H9 (cell line): Measurements from ENCODE around the gene CDH13. TPM values are rescaled to one million over a fixed set of nuclear protein-coding genes. Genes with fewer than 3 reads are reported as not detected.

ENCODE experiments used
- DNase-seq: peaks from one replicate; pipeline ENCODE4 v3.0.0-alpha.2; 2017
- H2AFZ ChIP-seq: one replicate; pipeline ENCODE4 v1.6.1; 2013; ENCODE audit warnings: mild to moderate bottlenecking, low read length, control low read depth, moderate library complexity
- H2AK5ac ChIP-seq: 2 replicates; pipeline ENCODE4 v1.6.1; 2013; ENCODE audit warnings: low read length, control low read depth, mixed read lengths; ENCODE audit not compliant: insufficient read length
- H2BK120ac ChIP-seq: one replicate; pipeline ENCODE4 v1.6.1; 2013; ENCODE audit warnings: low read depth, mild to moderate bottlenecking, low read length, control low read depth, inconsistent platforms; ENCODE audit not compliant: poor library complexity, severe bottlenecking
- H2BK12ac ChIP-seq: 2 replicates; pipeline ENCODE4 v1.6.1; 2013; ENCODE audit warnings: low read length, control low read depth, mixed read lengths, low read depth; ENCODE audit not compliant: insufficient read length
- H2BK15ac ChIP-seq: 2 replicates; pipeline ENCODE4 v1.6.1; 2013; ENCODE audit warnings: low read depth, low read length, control low read depth
- H2BK20ac ChIP-seq: one replicate; pipeline ENCODE4 v1.6.1; 2013; ENCODE audit warnings: low read depth, mild to moderate bottlenecking, low read length, control low read depth, inconsistent platforms; ENCODE audit not compliant: poor library complexity, severe bottlenecking
- H2BK5ac ChIP-seq: 2 replicates; pipeline ENCODE4 v1.6.1; 2013; ENCODE audit warnings: low read length, control low read depth, mixed read lengths; ENCODE audit not compliant: insufficient read length
- H3K14ac ChIP-seq: 2 replicates; pipeline ENCODE4 v1.6.1; 2013; ENCODE audit warnings: low read length, control low read depth; ENCODE audit not compliant: insufficient read depth
- H3K18ac ChIP-seq: 2 replicates; pipeline ENCODE4 v1.6.1; 2013; ENCODE audit warnings: low read depth, mild to moderate bottlenecking, mixed read lengths, low read length, control low read depth; ENCODE audit not compliant: insufficient read length
- H3K23ac ChIP-seq: 2 replicates; pipeline ENCODE4 v1.6.1; 2013; ENCODE audit warnings: low read length, control low read depth, mixed read lengths, low read depth; ENCODE audit not compliant: insufficient read length
- H3K23me2 ChIP-seq: 2 replicates; pipeline ENCODE4 v1.6.1; 2013; ENCODE audit warnings: low read depth, mild to moderate bottlenecking, mixed read lengths, low read length, control low read depth; ENCODE audit not compliant: insufficient read length, poor library complexity, severe bottlenecking
- H3K27ac ChIP-seq: 2 replicates; pipeline ENCODE4 v1.5.1; 2013; ENCODE audit warnings: low read length, control low read depth, mixed read lengths, low read depth; ENCODE audit not compliant: insufficient read length
- H3K27me3 ChIP-seq: 2 replicates; pipeline ENCODE4 v1.6.1; 2013; ENCODE audit warnings: low read length, control low read depth, inconsistent platforms; ENCODE audit not compliant: insufficient read depth
- H3K4ac ChIP-seq: 2 replicates; pipeline ENCODE4 v1.6.1; 2013; ENCODE audit warnings: low read depth, mild to moderate bottlenecking, control low read depth, inconsistent platforms, low read length, moderate library complexity
- H3K4me1 ChIP-seq: 2 replicates; pipeline ENCODE4 v1.6.1; 2013; ENCODE audit warnings: low read length, control low read depth, inconsistent platforms; ENCODE audit not compliant: insufficient read depth
- H3K4me2 ChIP-seq: 2 replicates; pipeline ENCODE4 v1.6.1; 2013; ENCODE audit warnings: low read length, control low read depth, mixed read lengths; ENCODE audit not compliant: insufficient read length, insufficient read depth
- H3K56ac ChIP-seq: 2 replicates; pipeline ENCODE4 v1.6.1; 2013; ENCODE audit warnings: low read depth, mild to moderate bottlenecking, mixed read lengths, low read length, control low read depth; ENCODE audit not compliant: insufficient read length
- H3K79me1 ChIP-seq: 2 replicates; pipeline ENCODE4 v1.6.1; 2013; ENCODE audit warnings: low read depth, mild to moderate bottlenecking, moderate library complexity, low read length, control low read depth, inconsistent platforms; ENCODE audit not compliant: insufficient read depth, poor library complexity, severe bottlenecking
- H3K79me2 ChIP-seq: 2 replicates; pipeline ENCODE4 v1.6.1; 2013; ENCODE audit warnings: low read length, control low read depth, inconsistent platforms; ENCODE audit not compliant: insufficient read depth
- H3K9ac ChIP-seq: 2 replicates; pipeline ENCODE4 v1.6.1; 2013; ENCODE audit warnings: low read length, control low read depth, mixed read lengths; ENCODE audit not compliant: insufficient read length; ENCODE audit errors: extremely low read depth
- H3K9me3 ChIP-seq: one replicate; pipeline ENCODE4 v1.6.1; 2013; ENCODE audit warnings: low read depth, low read length, inconsistent platforms; ENCODE audit not compliant: control insufficient read depth
- H3T11ph ChIP-seq: one replicate; pipeline ENCODE4 v1.6.1; 2013; ENCODE audit warnings: mild to moderate bottlenecking, low read length, control low read depth, inconsistent platforms
- H4K20me1 ChIP-seq: one replicate; pipeline ENCODE4 v1.6.1; 2013; ENCODE audit not compliant: control insufficient read depth, insufficient read length, insufficient read depth
- H4K5ac ChIP-seq: 2 replicates; pipeline ENCODE4 v1.6.1; 2013; ENCODE audit warnings: low read depth, mild to moderate bottlenecking, mixed read lengths, low read length, control low read depth; ENCODE audit not compliant: insufficient read length
- H4K8ac ChIP-seq: replicated peaks from 2 replicates; pipeline ENCODE4 v1.6.1; 2013; ENCODE audit warnings: low read length, control low read depth, mixed read lengths, low read depth; ENCODE audit not compliant: insufficient read length
- H4K91ac ChIP-seq: 2 replicates; pipeline ENCODE4 v1.6.1; 2013; ENCODE audit warnings: low read depth, mild to moderate bottlenecking, moderate library complexity, mixed read lengths, low read length, control low read depth; ENCODE audit not compliant: insufficient read length
- H3K27ac Mint-ChIP-seq, 3 experiments: 2 replicates in 2 of 3; 3 replicates in 1 of 3; pipeline ENCODE4 v1.8.0; 2020 to 2021; ENCODE audit warnings: mixed read lengths in 3 of 3, mild to moderate bottlenecking in 1 of 3, moderate library complexity in 1 of 3
- H3K27me3 Mint-ChIP-seq: 2 replicates; pipeline ENCODE4 v1.8.0; 2021; ENCODE audit warnings: low read depth, mild to moderate bottlenecking, moderate library complexity, mixed read lengths
- H3K36me3 Mint-ChIP-seq, 3 experiments: 2 replicates in 2 of 3; 3 replicates in 1 of 3; pipeline ENCODE4 v1.8.0; 2020 to 2021; ENCODE audit warnings: low read depth in 3 of 3, mixed read lengths in 3 of 3; ENCODE audit not compliant: insufficient read depth in 1 of 3
- H3K4me1 Mint-ChIP-seq, 2 experiments: 2 replicates each; pipeline ENCODE4 v1.8.0; 2020; ENCODE audit warnings: mixed read lengths in 2 of 2
- H3K4me3 Mint-ChIP-seq, 2 experiments: 2 replicates in 1 of 2; 3 replicates in 1 of 2; pipeline ENCODE4 v1.8.0; 2020 to 2021; ENCODE audit warnings: mild to moderate bottlenecking in 2 of 2, mixed read lengths in 2 of 2, moderate library complexity in 1 of 2
- H3K9me3 Mint-ChIP-seq, 2 experiments: 2 replicates in 1 of 2; 3 replicates in 1 of 2; pipeline ENCODE4 v1.8.0; 2020; ENCODE audit warnings: mild to moderate bottlenecking in 2 of 2, mixed read lengths in 2 of 2, moderate library complexity in 1 of 2
- WGBS: extraction: QIAGEN DNeasy Blood & Tissue Kit; methylation state at CpG from one replicate; pipeline ENCODE4 v1.1.7; 2013; ENCODE audit warnings: missing lambda C conversion rate, low lambda C conversion rate, mixed read lengths; ENCODE audit not compliant: insufficient read length; ENCODE audit errors: extremely low coverage; 5-methylcytosine and 5-hydroxymethylcytosine counted together
- total RNA-seq: library from RNA; stranded (reverse); gene quantifications from 2 replicates; pipeline ENCODE4 v1.2.1, GENCODE V29; 2021
- TF ChIP-seq, protein P1 (sequence below): fragments of 200-600 bp; sonication (generic); conservative IDR thresholded peaks from 3 replicates; pipeline ENCODE4 v1.8.0; 2021; ENCODE audit warnings: antibody characterized with exemption, mild to moderate bottlenecking

Gene CDH13
- total RNA-seq, 1 experiment from 2014 or later, result 1.5 TPM

DNA sequence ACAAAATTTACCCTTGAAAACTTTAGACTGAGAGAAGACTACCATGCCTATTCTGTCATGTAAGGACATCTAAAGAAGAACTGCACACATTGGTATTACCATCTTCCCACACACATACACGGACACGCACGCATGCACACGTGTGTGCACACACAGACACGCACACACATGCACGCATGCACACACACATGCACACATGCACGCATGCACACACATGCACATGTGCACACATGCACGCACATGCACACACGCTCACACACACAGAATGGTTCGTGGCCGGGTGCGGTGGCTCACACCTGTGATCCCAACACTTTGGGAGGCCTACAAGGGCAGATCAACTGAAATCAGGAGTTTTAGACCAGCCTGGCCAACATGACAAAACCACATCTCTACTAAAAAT, 884.1 kb downstream of the CDH13 start:
- no peaks in the 10 kb centered on the region for H3K79me1 ChIP-seq
- TF ChIP-seq, protein P1, sequence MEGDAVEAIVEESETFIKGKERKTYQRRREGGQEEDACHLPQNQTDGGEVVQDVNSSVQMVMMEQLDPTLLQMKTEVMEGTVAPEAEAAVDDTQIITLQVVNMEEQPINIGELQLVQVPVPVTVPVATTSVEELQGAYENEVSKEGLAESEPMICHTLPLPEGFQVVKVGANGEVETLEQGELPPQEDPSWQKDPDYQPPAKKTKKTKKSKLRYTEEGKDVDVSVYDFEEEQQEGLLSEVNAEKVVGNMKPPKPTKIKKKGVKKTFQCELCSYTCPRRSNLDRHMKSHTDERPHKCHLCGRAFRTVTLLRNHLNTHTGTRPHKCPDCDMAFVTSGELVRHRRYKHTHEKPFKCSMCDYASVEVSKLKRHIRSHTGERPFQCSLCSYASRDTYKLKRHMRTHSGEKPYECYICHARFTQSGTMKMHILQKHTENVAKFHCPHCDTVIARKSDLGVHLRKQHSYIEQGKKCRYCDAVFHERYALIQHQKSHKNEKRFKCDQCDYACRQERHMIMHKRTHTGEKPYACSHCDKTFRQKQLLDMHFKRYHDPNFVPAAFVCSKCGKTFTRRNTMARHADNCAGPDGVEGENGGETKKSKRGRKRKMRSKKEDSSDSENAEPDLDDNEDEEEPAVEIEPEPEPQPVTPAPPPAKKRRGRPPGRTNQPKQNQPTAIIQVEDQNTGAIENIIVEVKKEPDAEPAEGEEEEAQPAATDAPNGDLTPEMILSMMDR, result no peak
- no peak overlapping the region for H2AK5ac ChIP-seq
- H3T11ph ChIP-seq, result no peak overlapping the region
- H4K8ac ChIP-seq, result no peak overlapping the region
- H2BK15ac ChIP-seq, result no peak overlapping the region
- no peak overlapping the region for H3K18ac ChIP-seq
- no peaks in the 10 kb centered on the region for H3K36me3 Mint-ChIP-seq
- H3K23ac ChIP-seq, result no peak overlapping the region
- no peak overlapping the region for H4K5ac ChIP-seq
- H4K20me1 ChIP-seq, result peaks cover 2% of the 10 kb centered on the region
- H3K27me3 Mint-ChIP-seq, result no peaks in the 10 kb centered on the region; the same call in none of the 2 replicates
- no peak overlapping the region for H3K4me2 ChIP-seq
- no peak overlapping the region; the same call in 1 of the 2 replicates for H3K14ac ChIP-seq
- H2BK12ac ChIP-seq, result no peak overlapping the region
- H2AFZ ChIP-seq, result no peak overlapping the region
- H3K79me2 ChIP-seq, result no peaks in the 10 kb centered on the region
- no peaks in the 10 kb centered on the region for H3K4me1 ChIP-seq
- H2BK120ac ChIP-seq, result no peak overlapping the region
- H3K23me2 ChIP-seq, result no peaks in the 10 kb centered on the region
- no peak overlapping the region for H4K91ac ChIP-seq
- no peak overlapping the region for H3K27ac Mint-ChIP-seq
- no peak overlapping the region for H3K4me3 Mint-ChIP-seq
- WGBS, result no CpG with 5 or more reads among the region's 12 CpGs
- peaks cover 0 to 4% of the 10 kb centered on the region in 2 experiments; a peak in 2 of 5 replicates for H3K9me3 Mint-ChIP-seq
- no peak overlapping the region for H2BK5ac ChIP-seq
- H3K27ac ChIP-seq, result no peak overlapping the region
- H3K56ac ChIP-seq, result no peak overlapping the region
- H3K4ac ChIP-seq, result no peak overlapping the region
- H3K9ac ChIP-seq, result no peak overlapping the region
- H3K9me3 ChIP-seq, result no peaks in the 10 kb centered on the region
- DNase-seq, result no peak
- no peaks in the 10 kb centered on the region for H3K4me1 Mint-ChIP-seq
- no peaks in the 10 kb centered on the region for H3K27me3 ChIP-seq
- H2BK20ac ChIP-seq, result no peak overlapping the region
